IMR-90 (cell line): ENCODE data around the gene PLPPR3.

Experiments
- CEBPB ChIP-seq: IDR thresholded peaks from 2 replicates; pipeline ENCODE4 v1.6.1; 2012; ENCODE audit warnings: low read depth, low read length, improper control_type of control experiment
- POLR2A ChIP-seq: IDR thresholded peaks from 2 replicates; pipeline ENCODE4 v1.6.1; 2012; ENCODE audit warnings: mild to moderate bottlenecking, low read depth, low read length
- SMC3 ChIP-seq: fragments of 150-350 bp; IDR thresholded peaks from 2 replicates; pipeline ENCODE4 v1.6.1; 2016; ENCODE audit warnings: low read depth, mild to moderate bottlenecking, antibody characterized with exemption, low read length, moderate library complexity
- TF ChIP-seq, protein P1 (sequence below): fragments of 150-350 bp; IDR thresholded peaks from 2 replicates; pipeline ENCODE4 v1.6.1; 2016; ENCODE audit warnings: low read depth, mild to moderate bottlenecking, low read length, moderate library complexity, borderline replicate concordance

DNA sequence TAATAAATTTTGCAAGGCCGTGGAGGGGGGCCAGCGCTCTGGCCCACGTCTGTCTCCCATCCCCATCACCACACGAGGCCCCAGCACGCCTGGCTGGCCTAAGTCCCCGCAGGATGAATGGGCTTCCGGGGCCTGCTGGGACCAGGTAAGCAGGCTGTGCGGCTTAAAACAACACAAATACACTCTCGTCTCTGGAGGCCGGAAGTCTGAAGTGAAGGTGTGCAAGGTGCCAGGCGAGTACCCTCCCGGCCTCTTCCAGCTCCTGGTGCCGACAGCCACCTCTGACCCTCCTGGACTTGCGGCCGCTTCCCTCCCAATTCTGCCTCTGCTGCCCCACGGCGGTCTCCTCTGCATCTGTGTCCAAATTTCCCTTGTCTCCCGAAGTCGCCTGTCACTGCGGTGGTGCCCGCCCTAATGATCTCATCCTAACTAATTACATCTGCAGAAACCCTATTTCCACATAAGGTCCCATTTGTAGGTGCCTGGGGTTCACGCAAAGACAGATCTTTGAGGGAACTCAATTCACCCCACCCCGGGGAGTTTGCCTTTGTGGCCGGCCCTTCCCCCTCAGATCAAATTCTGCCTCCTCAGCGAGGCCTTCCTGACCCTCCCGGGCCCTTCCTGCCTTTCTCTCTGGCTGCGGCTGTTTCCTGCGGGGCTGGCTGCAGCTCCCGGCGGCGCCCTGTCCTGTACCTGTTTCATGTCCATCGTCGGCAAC, 32.6 kb downstream of the PLPPR3 start:
- TF ChIP-seq POLR2A (no peak), SMC3 (no peak), CEBPB (no peak)
- TF ChIP-seq, protein P1, sequence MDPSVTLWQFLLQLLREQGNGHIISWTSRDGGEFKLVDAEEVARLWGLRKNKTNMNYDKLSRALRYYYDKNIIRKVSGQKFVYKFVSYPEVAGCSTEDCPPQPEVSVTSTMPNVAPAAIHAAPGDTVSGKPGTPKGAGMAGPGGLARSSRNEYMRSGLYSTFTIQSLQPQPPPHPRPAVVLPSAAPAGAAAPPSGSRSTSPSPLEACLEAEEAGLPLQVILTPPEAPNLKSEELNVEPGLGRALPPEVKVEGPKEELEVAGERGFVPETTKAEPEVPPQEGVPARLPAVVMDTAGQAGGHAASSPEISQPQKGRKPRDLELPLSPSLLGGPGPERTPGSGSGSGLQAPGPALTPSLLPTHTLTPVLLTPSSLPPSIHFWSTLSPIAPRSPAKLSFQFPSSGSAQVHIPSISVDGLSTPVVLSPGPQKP, result no peak
